Keratinocyte (primary cell): ENCODE data around the gene ATP5ME.

Experiments used
- CTCF ChIP-seq, 3 experiments: IDR thresholded peaks in 1 of 3; conservative IDR thresholded peaks in 1 of 3; optimal IDR thresholded peaks in 1 of 3; 2 replicates in 2 of 3; 3 replicates in 1 of 3; pipeline versions ENCODE3 to v1.5.1; 2011; ENCODE audit warnings: low read length in 3 of 3, mild to moderate bottlenecking in 3 of 3, moderate library complexity in 2 of 3, control low read depth in 1 of 3, inconsistent platforms in 1 of 3; ENCODE audit not compliant: insufficient read depth in 2 of 3; ENCODE audit errors: extremely low read depth in 1 of 3
- EZH2 ChIP-seq: IDR thresholded peaks from one replicate; pipeline ENCODE4 v1.6.1; 2012; ENCODE audit warnings: inconsistent platforms, mild to moderate bottlenecking, low read length, moderate library complexity

GRCh38 chr4:687971-688853, 14.1 kb upstream of the ATP5ME start:
- TF ChIP-seq CTCF (optimal IDR thresholded peaks at IDR 0.05 in 1 of 3, IDR thresholded peaks at IDR 0.05 in 1 of 3, conservative IDR thresholded peaks at IDR 0.05 in 1 of 3; ENCODE audit: extremely low read depth in 1 of 3, insufficient read depth in 2 of 3, low read length in 3 of 3) (no peak), EZH2 (peak; percentile 14)
